Left lung (tissue), 10 donors: ENCODE data around the gene BCR. TPM values are rescaled to one million over a fixed set of nuclear protein-coding genes. Genes with fewer than 3 reads are reported as not detected.

Experiments used
- ATAC-seq: fragments of 200-7000 bp; cut with Tn5 transposase; one replicate; pipeline ENCODE4 v1.9.1; 2020; ENCODE audit warnings: moderate library complexity
- DNase-seq, 4 donors: peaks; one replicate each; pipeline ENCODE4 v3.0.0-alpha.2; 2013 to 2020
- H3K27ac ChIP-seq, 2 donors: fragments of 200-600 bp; sonication (generic) in 1 of 2; one replicate each; pipeline versions ENCODE4 v1.5.0 to v1.8.0; 2020 to 2021
- H3K27me3 ChIP-seq, 2 donors: fragments of 200-600 bp; sonication (generic) in 1 of 2; one replicate each; pipeline versions ENCODE4 v1.5.0 to v1.8.0; 2020 to 2021
- H3K36me3 ChIP-seq, 2 donors: fragments of 200-600 bp; sonication (generic) in 1 of 2; one replicate each; pipeline versions ENCODE4 v1.5.0 to v1.8.0; 2020 to 2021
- H3K4me1 ChIP-seq, 2 donors: fragments of 200-600 bp; one replicate each; pipeline ENCODE4 v1.8.0; 2021
- H3K4me3 ChIP-seq, 2 donors: fragments of 200-600 bp; sonication (generic) in 1 of 2; one replicate each; pipeline versions ENCODE4 v1.5.0 to v1.8.0; 2020 to 2021; ENCODE audit warnings: mild to moderate bottlenecking in 1 of 2
- H3K9me3 ChIP-seq, 2 donors: fragments of 200-600 bp; sonication (generic) in 1 of 2; one replicate each; pipeline versions ENCODE4 v1.5.0 to v1.8.0; 2020 to 2021
- CTCF ChIP-seq, 2 donors: fragments of 200-600 bp; sonication (generic) in 1 of 2; IDR thresholded peaks; one replicate each; pipeline versions ENCODE4 v1.5.0 to v1.8.0; 2021; ENCODE audit warnings: antibody characterized with exemption in 2 of 2
- intact Hi-C, 2 donors: fragments of 100-400 bp; cut with DNase I; formaldehyde crosslinking; loops; one replicate each; pipeline versions ENCODE4 v1.11.2 to v1.14.2; 2022
- polyA plus RNA-seq, 6 donors: library from polyadenylated mRNA; unstranded; fragments of 120-200 nt; gene quantifications; one replicate each; pipeline ENCODE4 v1.2.1, GENCODE V29; 2013; ENCODE audit not compliant: insufficient read length in 6 of 6
- total RNA-seq, 2 donors: library from RNA; stranded (reverse); fragmentation: NEBNext Ultra II Directional; extraction: Animal tissue kit (Norgen Biotek cat#: 25700); gene quantifications; one replicate each; pipeline ENCODE4 v1.2.1, GENCODE V29; 2021
- donor health status: DM: no; HTN: yes; CAD: no.
- donor health status: DM: no; HTN: no; CAD: no.

The BCR gene
- total and polyA plus RNA-seq, 8 donors, result 41.1 to 70.4 (median 48.9) TPM

GRCh38 chr22:23260645-23261581 is 80.6 kb downstream of the BCR start:
- Histone ChIP-seq H3K36me3 (peaks cover 0 to 92% of the 10 kb centered on the region in 2 donors), H3K27me3 (no peaks in the 10 kb centered on the region), H3K4me1 (peaks cover 5 to 15% of the 10 kb centered on the region in 2 donors), H3K4me3 (no peak overlapping the region), H3K9me3 (no peaks in the 10 kb centered on the region), H3K27ac (no peak overlapping the region)
- intact Hi-C loops, result no loop called here
- TF ChIP-seq CTCF (IDR thresholded peaks at IDR 0.05), result no peak
- no peak for ATAC-seq
- no peak for DNase-seq

- H3K9me3 ChIP-seq, result no peaks in the 10 kb centered on the region
- no peak for ATAC-seq
- intact Hi-C loops, result no loop called here
- TF ChIP-seq CTCF (IDR thresholded peaks at IDR 0.05), result no peak
- no peaks in the 10 kb centered on the region for H3K27me3 ChIP-seq
- H3K4me3 ChIP-seq, result no peak overlapping the region
- DNase-seq, result no peak
- H3K36me3 ChIP-seq, result peaks cover 0 to 93% of the 10 kb centered on the region in 2 donors
- H3K4me1 ChIP-seq, result peaks cover 2 to 5% of the 10 kb centered on the region in 2 donors
- H3K27ac ChIP-seq, result no peak overlapping the region
Observed at GRCh38 chr22:23261900-23262450, 81.7 kb downstream of the BCR start.

GRCh38 chr22:23262518-23263332 is 82.4 kb downstream of the BCR start:
- DNase-seq (no peak), ATAC-seq (no peak)
- no peak overlapping the region for H3K4me3 ChIP-seq
- peaks cover 0 to 93% of the 10 kb centered on the region in 2 donors for H3K36me3 ChIP-seq
- H3K4me1 ChIP-seq, result no peaks in the 10 kb centered on the region
- no peaks in the 10 kb centered on the region for H3K27me3 ChIP-seq
- TF ChIP-seq CTCF (IDR thresholded peaks at IDR 0.05), result no peak
- no peak overlapping the region for H3K27ac ChIP-seq
- intact Hi-C loops, result no loop called here
- H3K9me3 ChIP-seq, result no peaks in the 10 kb centered on the region

GRCh38 chr22:23263651-23264555 is 83.6 kb downstream of the BCR start:
- H3K9me3 ChIP-seq, result no peaks in the 10 kb centered on the region
- intact Hi-C loops, result no loop called here
- peaks cover 0 to 93% of the 10 kb centered on the region in 2 donors for H3K36me3 ChIP-seq
- no peak for DNase-seq
- no peaks in the 10 kb centered on the region for H3K4me1 ChIP-seq
- H3K27me3 ChIP-seq, result no peaks in the 10 kb centered on the region
- ATAC-seq, result peak; percentile 34
- no peak overlapping the region for H3K27ac ChIP-seq
- H3K4me3 ChIP-seq, result no peak overlapping the region
- TF ChIP-seq CTCF (IDR thresholded peaks at IDR 0.05), result no peak
